Stimulated activated CD8-positive, alpha-beta memory T cell treated with anti-CD3 and anti-CD28 coated beads, Interleukin-12 subunit alpha, Interleukin-12 subunit beta, amount 100 ng/mL, for 1 hour (primary cell): Measurements from ENCODE around the gene EIF4EBP3.

Experiments used
- DNase-seq: peaks from one replicate; pipeline ENCODE4 v3.0.0-alpha.2; 2020; ENCODE audit warnings: low read depth

The EIF4EBP3 gene

DNA sequence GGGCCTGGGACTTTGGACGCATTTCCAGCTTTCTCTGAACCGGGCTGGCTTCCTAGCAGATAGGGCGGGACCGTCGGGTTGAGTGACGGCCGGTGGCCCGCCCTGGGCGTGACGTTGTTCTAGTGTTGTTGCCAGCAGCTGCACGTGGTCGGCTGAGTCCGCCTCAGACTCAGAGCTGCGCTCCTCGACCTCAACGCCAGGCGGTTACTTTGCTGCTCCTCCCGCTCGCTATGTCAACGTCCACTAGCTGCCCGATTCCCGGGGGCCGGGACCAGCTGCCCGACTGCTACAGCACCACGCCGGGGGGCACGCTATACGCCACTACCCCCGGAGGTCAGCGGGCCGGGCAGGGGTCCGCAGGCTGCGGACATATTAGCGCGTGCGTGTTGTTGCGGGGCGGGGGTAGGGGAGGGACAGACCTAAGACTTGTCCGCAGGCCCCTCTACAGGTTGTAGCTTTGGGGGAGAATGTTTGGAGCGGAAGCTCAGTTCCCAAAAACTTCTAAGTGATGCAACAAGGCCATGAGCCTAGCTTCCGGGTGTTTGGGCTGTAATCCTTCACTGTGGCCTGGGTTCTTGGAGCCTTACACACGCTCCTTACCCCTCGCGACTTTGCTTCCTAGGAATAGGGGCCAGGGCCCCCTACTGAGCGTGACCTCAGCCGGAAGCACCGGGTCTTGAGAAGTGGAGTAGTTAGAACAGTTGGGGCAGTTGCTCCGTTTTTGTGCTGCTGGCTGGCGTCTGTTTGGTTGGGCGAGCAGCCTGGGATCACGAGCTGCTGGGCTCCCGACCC, at the start of gene EIF4EBP3:
EIF4EBP3 (plus strand) TSS at position 155 of the 792 bp plus-strand sequence; CDS start at position 231, 76 bp downstream.
- DNase-seq = peak; percentile 71

DNA sequence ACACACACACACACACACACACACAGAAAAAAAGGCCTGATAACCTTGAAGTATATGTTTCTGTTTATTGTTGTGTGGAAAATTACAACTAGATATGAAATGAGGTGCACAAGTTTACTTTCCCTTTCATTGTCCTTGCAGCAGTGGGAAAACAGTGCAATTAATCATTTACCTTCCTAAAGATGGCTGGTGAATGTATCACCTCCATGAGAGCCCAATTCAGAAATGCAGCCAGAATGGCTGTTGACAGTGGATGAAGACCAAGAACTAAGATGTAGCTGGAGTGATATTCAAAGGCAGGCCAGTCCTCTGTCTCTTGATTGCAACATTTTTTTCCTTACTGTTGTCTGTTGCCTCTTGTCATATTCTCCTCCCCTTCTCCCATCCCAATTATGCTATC, 49.6 kb upstream of the EIF4EBP3 start:
- DNase-seq = no peak

- no peak for DNase-seq
Observed at GRCh38 chr5:140498591-140498990, 48.9 kb upstream of the EIF4EBP3 start.

DNA sequence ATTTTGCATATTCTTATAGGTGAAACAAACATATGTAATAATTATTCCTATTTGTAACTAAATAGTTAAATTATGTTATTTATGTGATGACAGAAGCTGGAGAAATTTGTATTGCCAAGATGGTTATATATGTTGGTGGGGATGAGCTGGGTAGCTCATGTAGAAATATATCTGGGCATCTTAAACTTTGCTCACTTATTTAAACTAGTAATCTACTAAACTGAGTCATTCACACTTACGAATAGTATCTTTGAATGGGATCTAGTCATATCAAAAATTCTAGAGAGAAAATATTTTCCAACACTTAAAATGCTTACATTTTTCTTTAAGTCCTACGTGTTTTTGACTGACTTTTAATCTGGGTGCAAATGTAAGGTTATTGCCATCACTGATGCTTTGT, 44.6 kb upstream of the EIF4EBP3 start:
- no peak for DNase-seq

GRCh38 chr5:140509898-140510297, 37.6 kb upstream of the EIF4EBP3 start:
- no peak for DNase-seq

DNA sequence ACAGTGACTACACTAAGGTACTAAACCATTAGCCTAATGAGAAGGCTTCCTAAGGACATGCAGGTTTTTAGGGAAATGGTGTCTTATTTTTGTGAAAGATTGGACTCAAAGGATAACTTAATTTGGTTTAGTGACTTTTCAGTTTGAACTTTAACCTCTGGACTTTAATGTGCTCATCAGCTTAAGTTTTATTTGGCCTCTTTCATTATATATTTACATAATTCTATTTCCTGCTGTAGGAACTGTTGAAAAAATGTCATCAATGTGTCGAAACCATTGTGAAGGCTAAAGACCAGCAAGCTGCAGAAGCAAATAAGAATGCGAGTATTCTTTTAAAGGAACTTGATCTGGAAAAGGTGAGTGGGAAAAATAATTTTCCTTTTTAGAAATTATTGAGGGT, 34.3 kb upstream of the EIF4EBP3 start:
- DNase-seq = no peak

- no peak for DNase-seq
Observed at GRCh38 chr5:140524003-140524402, 23.5 kb upstream of the EIF4EBP3 start.

- DNase-seq = no peak
Observed at GRCh38 chr5:140540227-140540626, 7.2 kb upstream of the EIF4EBP3 start.

GRCh38 chr5:140542972-140543371, 4.5 kb upstream of the EIF4EBP3 start:
- DNase-seq = no peak

DNA sequence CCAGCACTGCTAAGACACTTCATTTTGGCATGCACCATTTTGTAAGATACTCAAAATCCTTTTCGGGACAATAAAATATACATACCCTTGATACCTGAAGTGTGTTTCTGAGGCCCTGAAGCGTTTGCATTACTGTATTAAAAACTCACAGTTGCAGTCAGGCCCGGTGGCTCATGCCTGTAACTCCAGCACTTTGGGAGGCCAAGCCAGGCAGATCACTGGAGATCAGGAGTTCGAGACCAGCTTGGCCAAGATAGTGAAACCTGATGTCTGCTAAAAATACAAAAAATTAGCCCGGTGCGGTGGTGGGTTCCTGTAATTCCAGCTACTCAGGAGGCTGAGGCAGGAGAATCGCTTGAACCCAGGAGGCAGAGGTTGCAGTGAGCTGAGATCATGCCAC, 2.5 kb upstream of the EIF4EBP3 start:
- DNase-seq = no peak

GRCh38 chr5:140545606-140546005, 1.9 kb upstream of the EIF4EBP3 start:
- no peak for DNase-seq

DNA sequence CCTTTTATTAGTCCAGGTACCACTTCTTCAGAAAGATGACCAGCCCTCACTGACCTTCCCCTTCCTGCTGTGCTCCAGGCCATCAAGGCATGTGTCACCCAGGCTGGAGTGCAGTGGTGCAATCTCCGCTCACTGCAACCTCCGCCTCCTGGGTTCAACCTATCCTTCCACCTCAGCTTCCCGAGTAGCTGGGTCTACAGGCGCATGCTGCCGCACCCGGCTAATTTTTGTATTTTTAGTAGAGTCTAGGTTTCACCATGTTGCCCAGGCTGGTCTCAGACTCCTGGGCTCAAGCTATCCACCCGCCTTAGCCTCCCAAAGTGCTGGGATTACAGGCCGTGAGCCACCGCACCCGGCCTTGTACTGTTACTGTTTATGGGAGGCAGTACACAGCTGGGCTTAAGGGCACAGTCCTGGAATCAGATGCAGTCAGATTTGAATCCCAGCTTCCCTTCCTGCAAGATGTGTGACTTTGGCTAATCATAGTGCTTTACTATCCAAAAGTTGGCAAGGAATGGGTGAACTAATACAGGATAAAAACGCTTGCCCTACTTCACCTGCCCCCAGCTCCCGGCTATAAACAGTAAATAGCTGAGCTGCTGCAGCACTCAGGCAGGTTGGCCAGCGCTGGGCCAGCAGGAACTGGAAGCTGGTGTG, 483 bp upstream of the EIF4EBP3 start:
- DNase-seq = no peak

DNA sequence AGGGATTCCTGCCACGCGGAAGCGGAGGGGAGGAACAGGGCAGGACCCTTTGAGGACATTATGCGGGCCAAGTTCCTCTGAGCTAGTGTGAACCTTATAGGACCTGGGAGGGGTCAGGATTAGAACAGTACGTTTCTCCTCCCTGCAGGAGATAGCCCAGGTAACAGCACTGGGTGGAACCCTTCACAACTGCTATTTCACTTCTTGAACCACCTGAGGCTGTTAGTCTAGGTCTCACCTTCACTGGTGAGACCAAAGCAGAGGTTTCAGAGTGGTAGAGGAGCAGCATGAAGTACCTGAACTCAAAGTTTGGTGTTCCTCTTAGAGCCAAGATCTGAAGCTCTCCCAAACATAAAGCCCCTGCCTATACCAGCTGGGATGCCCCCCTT, 832 bp downstream of the EIF4EBP3 start:
- no peak for DNase-seq

DNA sequence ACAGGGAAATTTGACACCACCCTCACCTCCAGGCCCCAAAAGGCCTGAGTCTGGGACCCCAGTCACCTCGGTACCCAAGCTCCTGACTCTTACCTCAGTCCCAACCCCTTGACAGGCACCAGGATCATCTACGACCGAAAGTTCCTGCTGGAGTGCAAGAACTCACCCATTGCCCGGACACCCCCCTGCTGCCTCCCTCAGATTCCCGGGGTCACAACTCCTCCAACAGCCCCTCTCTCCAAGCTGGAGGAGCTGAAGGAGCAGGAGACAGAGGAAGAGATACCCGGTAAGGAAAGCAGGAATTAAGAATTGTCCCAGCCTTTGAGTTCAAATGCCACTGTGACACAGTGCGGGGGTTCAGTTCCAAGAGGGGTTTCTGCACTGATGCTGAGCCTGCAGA, 1.3 kb downstream of the EIF4EBP3 start:
- DNase-seq = no peak

DNA sequence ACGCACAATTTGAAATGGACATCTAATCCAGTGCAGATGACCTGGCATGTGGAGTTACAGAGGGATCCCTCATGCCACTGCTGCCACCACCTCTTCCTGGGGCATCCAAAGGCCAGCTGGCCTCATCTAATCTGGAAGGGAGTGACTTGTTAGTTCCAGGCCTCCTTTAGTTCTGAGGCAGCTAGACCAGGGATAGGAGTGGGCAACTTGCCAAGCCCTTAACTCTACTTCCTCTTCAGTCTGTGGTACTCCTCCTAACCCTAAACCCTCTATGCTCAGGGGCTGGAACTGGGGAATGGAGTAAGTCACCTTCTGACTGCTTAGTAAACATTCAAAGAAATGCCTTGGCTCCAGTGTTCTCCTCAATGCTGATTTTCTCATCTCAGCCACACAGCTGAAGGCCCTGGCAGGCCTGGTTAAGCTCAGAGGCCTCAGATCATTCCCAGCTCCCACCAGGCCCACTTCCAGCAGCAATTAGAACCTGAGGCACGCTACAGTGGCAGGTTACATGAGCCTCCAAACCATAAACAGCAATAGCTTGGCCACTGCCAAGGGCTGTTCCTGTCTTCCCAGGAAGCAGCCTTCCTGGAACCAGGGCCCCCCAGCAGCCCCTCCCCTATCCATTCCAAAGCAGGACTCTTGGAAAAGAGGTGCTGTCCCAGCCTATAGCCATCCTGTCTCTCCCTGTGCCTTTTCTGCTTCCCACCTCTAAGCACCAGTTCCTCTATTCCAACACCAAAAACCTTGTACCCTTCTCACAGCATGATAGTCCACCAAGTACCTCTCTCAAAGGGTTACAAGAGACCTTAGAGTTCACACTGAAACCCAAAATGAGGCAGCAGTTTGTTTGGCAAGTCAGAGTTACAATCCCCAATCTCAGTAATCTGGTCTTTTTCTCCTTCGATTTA, 2.0 kb downstream of the EIF4EBP3 start:
- no peak for DNase-seq

GRCh38 chr5:140550147-140551079, 3.0 kb downstream of the EIF4EBP3 start:
- DNase-seq = no peak

DNA sequence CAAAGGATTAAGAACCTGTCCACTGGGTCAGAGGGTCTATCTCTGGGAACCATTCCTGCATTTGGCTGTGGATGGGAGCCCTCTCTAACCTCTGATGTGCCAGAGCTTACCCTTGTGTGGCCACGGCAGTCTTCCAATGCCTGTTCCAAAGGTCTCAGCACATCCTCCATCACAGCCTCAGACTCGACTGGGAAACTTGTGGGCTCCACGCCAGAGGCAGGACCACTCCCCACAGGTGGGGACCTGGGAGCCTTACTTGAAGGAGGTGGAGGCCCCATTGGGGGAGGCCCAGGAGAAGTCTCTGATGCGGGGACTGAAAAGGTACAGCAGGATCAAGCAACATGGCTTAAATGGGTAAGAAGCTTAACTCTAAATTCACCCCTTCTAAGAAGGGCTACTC, 4.4 kb downstream of the EIF4EBP3 start:
- DNase-seq = no peak

DNA sequence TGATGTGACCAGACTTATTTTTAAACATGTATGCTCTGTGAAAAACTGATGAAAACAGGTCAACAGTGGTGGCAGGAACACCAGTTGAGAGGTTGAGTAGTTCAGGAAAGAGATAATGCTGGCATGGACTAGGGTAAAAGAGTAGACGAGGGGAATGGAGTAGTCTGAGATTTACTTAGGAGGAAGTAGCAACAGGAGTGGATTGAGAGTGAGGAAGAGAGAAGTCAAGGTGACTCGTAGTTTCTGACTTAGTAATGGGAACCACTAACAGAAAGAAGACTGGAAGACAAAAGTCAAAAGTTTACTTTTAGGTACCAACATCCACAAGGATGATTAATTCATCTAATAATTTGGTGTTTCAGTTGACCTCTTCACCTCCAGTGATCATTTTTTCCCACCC, 6.2 kb downstream of the EIF4EBP3 start:
- DNase-seq = no peak

- no peak for DNase-seq
Observed at GRCh38 chr5:140554454-140554853, 7.0 kb downstream of the EIF4EBP3 start.

DNA sequence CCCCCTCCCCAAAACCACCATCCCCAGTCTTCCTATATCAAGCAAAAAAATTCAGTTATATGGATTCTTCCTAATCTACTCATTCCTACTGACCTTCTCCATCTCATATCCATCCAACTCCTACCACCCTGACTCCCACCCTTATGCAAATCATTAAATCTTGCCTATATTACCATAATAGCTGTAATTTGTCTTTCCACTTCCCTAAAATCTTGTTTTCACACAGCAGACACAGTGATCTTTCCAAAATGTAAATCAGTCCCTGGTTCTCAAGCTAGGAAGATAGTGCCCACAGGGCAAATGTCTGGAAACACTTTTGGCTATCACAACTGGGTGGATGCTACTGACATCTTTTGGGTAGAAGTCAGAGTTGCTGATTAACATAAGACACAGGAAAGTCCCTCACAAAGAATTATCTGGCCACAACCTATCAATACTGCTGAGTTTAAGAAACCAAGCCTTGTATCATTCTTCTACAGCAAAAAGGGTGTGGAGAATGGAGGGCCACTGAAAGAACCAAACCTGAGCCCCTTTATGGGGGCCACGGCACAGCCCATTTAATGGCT, 8.4 kb downstream of the EIF4EBP3 start:
- no peak for DNase-seq

DNA sequence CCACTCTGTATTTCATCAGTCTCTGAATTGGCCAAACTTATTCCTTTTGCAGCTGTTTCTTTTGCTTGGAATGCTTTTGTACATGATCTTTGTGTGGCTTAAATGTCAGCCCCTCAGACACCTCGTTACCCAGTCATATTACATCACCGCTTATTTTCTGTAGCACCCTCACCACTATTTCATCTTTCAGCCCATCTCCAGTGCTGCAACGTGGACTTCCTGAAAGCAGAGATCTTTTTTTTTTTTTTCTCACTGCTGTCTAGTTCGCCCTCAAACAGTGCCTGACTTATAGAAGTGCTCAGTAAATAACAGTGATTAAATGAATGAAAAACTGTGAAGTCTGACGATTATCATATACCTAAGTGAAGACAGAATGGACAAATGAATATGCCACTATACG, 9.0 kb downstream of the EIF4EBP3 start:
- DNase-seq = no peak
